K562 (cell line): Measurements from ENCODE around the gene FAM171A2. TPM values are rescaled to one million over a fixed set of nuclear protein-coding genes. Genes with fewer than 3 reads are reported as not detected.

ENCODE experiments used
- FOXM1 ChIP-seq, 2 experiments: fragments of 450-650 bp in 1 of 2; sonication (generic) in 1 of 2; formaldehyde crosslinking in 1 of 2; IDR thresholded peaks; 2 replicates each; pipeline versions ENCODE4 v1.6.1 to v1.9.0; 2017 to 2022; ENCODE audit warnings: low read depth in 2 of 2, mild to moderate bottlenecking in 2 of 2, missing genetic modification reagents in 1 of 2, moderate library complexity in 1 of 2
- JUND ChIP-seq, 2 experiments: IDR thresholded peaks; 2 replicates in 1 of 2; 3 replicates in 1 of 2; pipeline ENCODE4 v1.6.1; 2011; ENCODE audit warnings: borderline replicate concordance in 2 of 2, low read depth in 2 of 2, low read length in 2 of 2, improper control_type of control experiment in 1 of 2, missing biosample characterization in 1 of 2, missing genetic modification characterization in 1 of 2, missing genetic modification reagents in 1 of 2
- MYBL2 ChIP-seq, 2 experiments: fragments of 450-650 bp in 1 of 2; sonication (generic) in 1 of 2; formaldehyde crosslinking in 1 of 2; IDR thresholded peaks; 2 replicates each; pipeline versions ENCODE4 v1.6.1 to v1.8.1; 2017 to 2022; ENCODE audit warnings: borderline replicate concordance in 1 of 2, inconsistent platforms in 1 of 2, low read depth in 1 of 2, mild to moderate bottlenecking in 1 of 2, missing genetic modification reagents in 1 of 2, moderate library complexity in 1 of 2
- NR2C2 ChIP-seq, 2 experiments: fragments of 200-800 bp in 1 of 2; sonication (Bioruptor generic) in 1 of 2; sonication (generic) in 1 of 2; formaldehyde crosslinking in 1 of 2; IDR thresholded peaks; 2 replicates each; pipeline versions ENCODE4 v1.6.1 to v1.8.0; 2016 to 2022; ENCODE audit warnings: mild to moderate bottlenecking in 1 of 2, missing compliant biosample characterization in 1 of 2, missing genetic modification characterization in 1 of 2, missing genetic modification reagents in 1 of 2
- PHF20 ChIP-seq: fragments of 450-650 bp; IDR thresholded peaks from 2 replicates; pipeline ENCODE4 v1.6.1; 2018; ENCODE audit not compliant: partially characterized antibody
- polyA plus RNA-seq, 8 experiments: library from polyadenylated mRNA; depleted of rRNA in 4 of 8; stranded (reverse) in 5 of 8; unstranded in 3 of 8; fragments of >200 nt; fragmentation: Nextera tagmentation in 2 of 8; fragmentation: Illumina TruSeq in 1 of 8; extraction: Ambion mirVana in 2 of 8; extraction: Trizol in 1 of 8; gene quantifications; 2 replicates each; pipeline versions ENCODE4 v1.2.1 to v1.2.3, GENCODE V29; 2011 to 2014; ENCODE audit warnings: inconsistent platforms in 1 of 8, missing spikeins in 1 of 8
- total RNA-seq, 7 experiments: library from RNA; depleted of rRNA in 6 of 7; stranded (reverse); fragments of >200 nt in 6 of 7; fragmentation: Illumina TruSeq in 2 of 7; extraction: Trizol in 2 of 7; gene quantifications; 2 replicates each; pipeline versions ENCODE4 v1.2.1 to v1.2.3, GENCODE V29; 2011 to 2021; ENCODE audit warnings: low replicate concordance in 1 of 7
- TF ChIP-seq, protein P1 (sequence below): sonication (generic); formaldehyde crosslinking; IDR thresholded peaks from 2 replicates; pipeline ENCODE4 v1.8.1; 2023; ENCODE audit warnings: missing genetic modification reagents, mild to moderate bottlenecking, borderline replicate concordance

FAM171A2 gene
- total and polyA plus RNA-seq, 9 of the 15 experiments (the other 6 are each of a cell fraction or from before 2014, with no cell fraction given) = 0.10 to 10.2 (median 2.0) TPM; not detected in 1

- TF ChIP-seq, protein P1, sequence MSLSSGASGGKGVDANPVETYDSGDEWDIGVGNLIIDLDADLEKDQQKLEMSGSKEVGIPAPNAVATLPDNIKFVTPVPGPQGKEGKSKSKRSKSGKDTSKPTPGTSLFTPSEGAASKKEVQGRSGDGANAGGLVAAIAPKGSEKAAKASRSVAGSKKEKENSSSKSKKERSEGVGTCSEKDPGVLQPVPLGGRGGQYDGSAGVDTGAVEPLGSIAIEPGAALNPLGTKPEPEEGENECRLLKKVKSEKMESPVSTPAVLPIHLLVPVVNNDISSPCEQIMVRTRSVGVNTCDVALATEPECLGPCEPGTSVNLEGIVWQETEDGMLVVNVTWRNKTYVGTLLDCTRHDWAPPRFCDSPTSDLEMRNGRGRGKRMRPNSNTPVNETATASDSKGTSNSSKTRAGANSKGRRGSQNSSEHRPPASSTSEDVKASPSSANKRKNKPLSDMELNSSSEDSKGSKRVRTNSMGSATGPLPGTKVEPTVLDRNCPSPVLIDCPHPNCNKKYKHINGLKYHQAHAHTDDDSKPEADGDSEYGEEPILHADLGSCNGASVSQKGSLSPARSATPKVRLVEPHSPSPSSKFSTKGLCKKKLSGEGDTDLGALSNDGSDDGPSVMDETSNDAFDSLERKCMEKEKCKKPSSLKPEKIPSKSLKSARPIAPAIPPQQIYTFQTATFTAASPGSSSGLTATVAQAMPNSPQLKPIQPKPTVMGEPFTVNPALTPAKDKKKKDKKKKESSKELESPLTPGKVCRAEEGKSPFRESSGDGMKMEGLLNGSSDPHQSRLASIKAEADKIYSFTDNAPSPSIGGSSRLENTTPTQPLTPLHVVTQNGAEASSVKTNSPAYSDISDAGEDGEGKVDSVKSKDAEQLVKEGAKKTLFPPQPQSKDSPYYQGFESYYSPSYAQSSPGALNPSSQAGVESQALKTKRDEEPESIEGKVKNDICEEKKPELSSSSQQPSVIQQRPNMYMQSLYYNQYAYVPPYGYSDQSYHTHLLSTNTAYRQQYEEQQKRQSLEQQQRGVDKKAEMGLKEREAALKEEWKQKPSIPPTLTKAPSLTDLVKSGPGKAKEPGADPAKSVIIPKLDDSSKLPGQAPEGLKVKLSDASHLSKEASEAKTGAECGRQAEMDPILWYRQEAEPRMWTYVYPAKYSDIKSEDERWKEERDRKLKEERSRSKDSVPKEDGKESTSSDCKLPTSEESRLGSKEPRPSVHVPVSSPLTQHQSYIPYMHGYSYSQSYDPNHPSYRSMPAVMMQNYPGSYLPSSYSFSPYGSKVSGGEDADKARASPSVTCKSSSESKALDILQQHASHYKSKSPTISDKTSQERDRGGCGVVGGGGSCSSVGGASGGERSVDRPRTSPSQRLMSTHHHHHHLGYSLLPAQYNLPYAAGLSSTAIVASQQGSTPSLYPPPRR (CRISPR knock-in tag) = no peak
- peak; percentile 70; the same call in 1 of the 2 replicates for TF ChIP-seq JUND (IDR thresholded peaks at IDR 0.05; ENCODE audit: borderline replicate concordance, low read depth, low read length)
- no peak; the same call in 2 of the 3 replicates for TF ChIP-seq JUND (tag; IDR thresholded peaks at IDR 0.05; ENCODE audit: borderline replicate concordance, low read depth, low read length)
- no peak for TF ChIP-seq NR2C2 (CRISPR knock-in tag; IDR thresholded peaks at IDR 0.05)
- TF ChIP-seq NR2C2 (tag; IDR thresholded peaks at IDR 0.05) = no peak
- no peak for TF ChIP-seq MYBL2 (IDR thresholded peaks at IDR 0.05; ENCODE audit: low read depth)
- no peak for TF ChIP-seq MYBL2 (CRISPR knock-in tag; IDR thresholded peaks at IDR 0.05; ENCODE audit: borderline replicate concordance)
- TF ChIP-seq FOXM1 (IDR thresholded peaks at IDR 0.05; ENCODE audit: low read depth) = peak; percentile 85
- TF ChIP-seq FOXM1 (CRISPR knock-in tag; IDR thresholded peaks at IDR 0.05; ENCODE audit: low read depth) = no peak
- TF ChIP-seq PHF20 = peak; percentile 79
Measured at GRCh38 chr17:44326861-44327444, 36.7 kb downstream of the FAM171A2 start (continued).
